HFF-Myc (cell line): ENCODE results near the gene DIABLO.

ENCODE experiments used
- DNase-seq: peaks from one replicate; pipeline ENCODE4 v3.0.0-alpha.2; 2011; ENCODE audit warnings: low read depth; ENCODE audit errors: extremely low read depth
- H3K4me3 ChIP-seq: replicated peaks from 2 replicates; pipeline ENCODE4 v1.5.1; 2011; ENCODE audit warnings: low read depth, mild to moderate bottlenecking, control low read depth, low read length
- CTCF ChIP-seq: IDR thresholded peaks from 2 replicates; pipeline ENCODE4 v1.5.1; 2012; ENCODE audit warnings: mild to moderate bottlenecking, low read depth, low read length, control low read depth; ENCODE audit errors: missing control alignments

The DIABLO gene

DNA sequence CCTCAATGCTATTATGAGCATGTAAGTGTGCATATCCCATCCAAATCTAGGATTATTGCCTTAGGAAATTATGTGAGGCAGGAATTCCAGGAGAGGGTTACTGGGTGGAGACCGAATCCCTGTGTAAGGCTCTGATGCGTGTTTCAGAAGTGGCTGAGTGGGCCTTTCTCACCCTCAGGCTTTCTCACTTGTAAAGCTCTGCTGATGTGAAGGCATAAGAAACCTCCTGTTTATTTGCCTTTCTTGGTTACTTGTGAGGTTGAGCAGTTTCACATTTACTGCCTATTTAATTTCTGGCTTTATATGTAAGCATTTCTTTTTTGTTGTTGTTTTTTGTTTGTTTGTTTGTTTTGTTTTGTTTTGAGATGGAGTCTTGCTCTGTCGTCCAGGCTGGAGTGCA lies 62.9 kb downstream of the DIABLO start:
- DNase-seq = no peak
- no peak for TF ChIP-seq CTCF
- no peak overlapping the region for H3K4me3 ChIP-seq

- no peak for TF ChIP-seq CTCF
- no peak overlapping the region for H3K4me3 ChIP-seq
- DNase-seq = no peak
Observed at GRCh38 chr12:122161682-122162081, 64.2 kb downstream of the DIABLO start.

GRCh38 chr12:122160761-122161160 lies 65.1 kb downstream of the DIABLO start:
- no peak for TF ChIP-seq CTCF
- H3K4me3 ChIP-seq = no peak overlapping the region
- no peak for DNase-seq

GRCh38 chr12:122159882-122160281 lies 66.0 kb downstream of the DIABLO start:
- DNase-seq = no peak

GRCh38 chr12:122158700-122159285 lies 67.1 kb downstream of the DIABLO start:
- H3K4me3 ChIP-seq = no peak overlapping the region
- no peak for TF ChIP-seq CTCF
- no peak for DNase-seq

More at GRCh38 chr12:122159882-122160281, 66.0 kb downstream of the DIABLO start:
- no peak overlapping the region for H3K4me3 ChIP-seq
- no peak for TF ChIP-seq CTCF
